Right lobe of liver (tissue), 6 donors: ENCODE data around the gene MYO16. TPM values are rescaled to one million over a fixed set of nuclear protein-coding genes. Genes with fewer than 3 reads are reported as not detected.

ENCODE experiments used
- ATAC-seq, 4 donors: fragments of 200-7000 bp; cut with Tn5 transposase; one replicate each; pipeline ENCODE4 v1.9.1; 2020; ENCODE audit warnings: mild to moderate bottlenecking in 4 of 4, moderate library complexity in 4 of 4
- DNase-seq, 3 donors: peaks; one replicate each; pipeline ENCODE4 v3.0.0-alpha.2; 2020
- H3K27ac ChIP-seq, 3 donors: fragments of 200-600 bp; one replicate each; pipeline ENCODE4 v1.8.0; 2022
- H3K27me3 ChIP-seq, 2 donors: fragments of 200-600 bp; one replicate each; pipeline ENCODE4 v1.8.0; 2022
- H3K36me3 ChIP-seq, 4 donors: fragments of 200-600 bp; sonication (generic) in 1 of 4; one replicate each; pipeline versions ENCODE4 v1.5.1 to v1.8.0; 2017 to 2022; ENCODE audit warnings: control low read depth in 1 of 4
- H3K4me1 ChIP-seq, 4 donors: fragments of 200-600 bp; sonication (generic) in 1 of 4; one replicate each; pipeline versions ENCODE4 v1.5.1 to v1.8.0; 2017 to 2022; ENCODE audit warnings: control low read depth in 1 of 4
- H3K4me3 ChIP-seq, 3 donors: fragments of 200-600 bp; one replicate each; pipeline ENCODE4 v1.8.0; 2022
- H3K9me3 ChIP-seq, 4 donors: fragments of 200-600 bp; sonication (generic) in 1 of 4; one replicate each; pipeline versions ENCODE4 v1.5.1 to v1.8.0; 2017 to 2022; ENCODE audit warnings: control low read depth in 1 of 4
- CTCF ChIP-seq, 4 donors: fragments of 200-600 bp in 3 of 4; fragments of 450-650 bp in 1 of 4; IDR thresholded peaks; one replicate each; pipeline versions ENCODE4 v1.5.1 to v1.8.0; 2016 to 2022; ENCODE audit warnings: antibody characterized with exemption in 4 of 4, mild to moderate bottlenecking in 2 of 4
- POLR2A ChIP-seq: fragments of 450-650 bp; IDR thresholded peaks from one replicate; pipeline ENCODE4 v1.6.1; 2017; ENCODE audit warnings: antibody characterized with exemption, mild to moderate bottlenecking
- WGBS: methylation state at CpG from one replicate; pipeline ENCODE4 v1.1.6; 2018; ENCODE audit warnings: low coverage, low lambda C conversion rate; ENCODE audit not compliant: insufficient coverage; ENCODE audit errors: missing lambda C conversion rate; 5-methylcytosine and 5-hydroxymethylcytosine counted together
- intact Hi-C, 2 donors: fragments of 100-400 bp; cut with DNase I; formaldehyde crosslinking; loops; one replicate each; pipeline versions ENCODE4 v1.11.2 to v1.14.1; 2022
- total RNA-seq, 6 experiments: library from RNA; depleted of rRNA in 2 of 6; stranded (reverse); fragments of >200 nt in 2 of 6; fragmentation: NEBNext Ultra II Directional in 3 of 6; extraction: Animal tissue kit (Norgen Biotek cat#: 25700) in 3 of 6; gene quantifications; one replicate each; pipeline versions ENCODE4 v1.1.0 to v1.2.4, GENCODE V29; 2016 to 2023
- donor health status: DM: no; HTN: yes; CAD: no.
- donor health status: DM: no; HTN: no; CAD: no.
- donor health status: DM: no; HTN: no; CAD: no.
- donor health status: DM: no; HTN: yes; CAD: no.
- donor health status: DM: no; HTN: yes; CAD: no.

MYO16 gene
- total RNA-seq, 6 experiments from 2014 or later: 0.43 to 2.7 (median 0.93) TPM

- intact Hi-C loops: no loop called here
- 40% methylated on average over 2 of the region's 2 CpGs for WGBS
Measured at GRCh38 chr13:108877300-108877699, 247.9 kb downstream of the MYO16 start.

GRCh38 chr13:108878732-108879131 lies 249.3 kb downstream of the MYO16 start:
- intact Hi-C loops: no loop called here
- ATAC-seq: no peak
- Histone ChIP-seq H3K27ac (no peak overlapping the region), H3K36me3 (no peaks in the 10 kb centered on the region), H3K4me3 (no peak overlapping the region), H3K4me1 (no peaks in the 10 kb centered on the region), H3K27me3 (no peaks in the 10 kb centered on the region), H3K9me3 (no peaks in the 10 kb centered on the region)
- WGBS: 40% methylated on average over 1 of the region's 2 CpGs
- TF ChIP-seq CTCF (IDR thresholded peaks at IDR 0.05) (no peak), POLR2A (no peak)
- no peak for DNase-seq

More at GRCh38 chr13:108877300-108877699, 247.9 kb downstream of the MYO16 start:
- H3K9me3 ChIP-seq: no peaks in the 10 kb centered on the region
- H3K27me3 ChIP-seq: no peaks in the 10 kb centered on the region
- H3K4me3 ChIP-seq: no peak overlapping the region
- DNase-seq (no peak), ATAC-seq (no peak)
- no peak overlapping the region for H3K27ac ChIP-seq
- H3K4me1 ChIP-seq: no peaks in the 10 kb centered on the region
- H3K36me3 ChIP-seq: no peaks in the 10 kb centered on the region
- TF ChIP-seq POLR2A (no peak), CTCF (IDR thresholded peaks at IDR 0.05) (no peak)

- 53% methylated on average over 2 of the region's 2 CpGs for WGBS
- DNase-seq (no peak), ATAC-seq (no peak)
- H3K4me3 ChIP-seq: no peak overlapping the region
- H3K4me1 ChIP-seq: no peaks in the 10 kb centered on the region
- intact Hi-C loops: no loop called here
- H3K36me3 ChIP-seq: no peaks in the 10 kb centered on the region
- H3K9me3 ChIP-seq: no peaks in the 10 kb centered on the region
- TF ChIP-seq CTCF (IDR thresholded peaks at IDR 0.05) (no peak), POLR2A (no peak)
- no peaks in the 10 kb centered on the region for H3K27me3 ChIP-seq
- H3K27ac ChIP-seq: no peak overlapping the region
Measured at GRCh38 chr13:108889324-108889984, 260.0 kb downstream of the MYO16 start.

- Histone ChIP-seq H3K4me1 (no peaks in the 10 kb centered on the region), H3K36me3 (no peaks in the 10 kb centered on the region), H3K27ac (no peak overlapping the region), H3K4me3 (no peak overlapping the region), H3K27me3 (no peaks in the 10 kb centered on the region), H3K9me3 (no peaks in the 10 kb centered on the region)
- intact Hi-C loops: loop anchor here in 1 of 2 donors (10.0 kb wide), 1 partner anchor 570 kb away; no protein-coding TSS in a partner anchor
- DNase-seq (no peak), ATAC-seq (peak in 3 of 4 donors; percentile 61 to 67 (median 62))
- 3% methylated on average over 5 of the region's 5 CpGs for WGBS
- TF ChIP-seq POLR2A: no peak
- peak; percentile 59 to 63 (median 61) for TF ChIP-seq CTCF (IDR thresholded peaks at IDR 0.05)
Measured at GRCh38 chr13:108895220-108895704, 265.9 kb downstream of the MYO16 start.
